H1 (cell line): ENCODE data around the gene JAKMIP1.

Experiments
- CEBPB ChIP-seq: IDR thresholded peaks from 2 replicates; pipeline ENCODE4 v1.6.1; 2012; ENCODE audit warnings: low read depth, low read length
- CHD7 ChIP-seq: fragments of 300-600 bp; sonication (generic); IDR thresholded peaks from 2 replicates; pipeline ENCODE4 v1.7.1; 2012; ENCODE audit warnings: low read length, moderate library complexity, mild to moderate bottlenecking, inconsistent platforms; ENCODE audit not compliant: insufficient replicate concordance
- CREB1 ChIP-seq: IDR thresholded peaks from 2 replicates; pipeline ENCODE4 v1.6.1; 2012; ENCODE audit warnings: inconsistent platforms
- E2F6 ChIP-seq: IDR thresholded peaks from 2 replicates; pipeline ENCODE4 v1.6.1; 2012; ENCODE audit warnings: inconsistent platforms
- EGR1 ChIP-seq: IDR thresholded peaks from 2 replicates; pipeline ENCODE4 v1.6.1; 2011; ENCODE audit warnings: low read depth, low read length, borderline replicate concordance
- MAFK ChIP-seq: IDR thresholded peaks from 2 replicates; pipeline ENCODE4 v1.6.1; 2012; ENCODE audit warnings: low read depth, mild to moderate bottlenecking, improper control_type of control experiment, low read length
- PHF8 ChIP-seq: fragments of 200-600 bp; sonication (generic); conservative IDR thresholded peaks from 2 replicates; pipeline ENCODE4 v1.7.1; 2012; ENCODE audit warnings: low read depth, mild to moderate bottlenecking, inconsistent platforms, low read length, moderate library complexity
- POLR2AphosphoS5 ChIP-seq: IDR thresholded peaks from 2 replicates; pipeline ENCODE4 v1.6.1; 2011; ENCODE audit warnings: low read depth, low read length
- USF2 ChIP-seq: IDR thresholded peaks from 2 replicates; pipeline ENCODE4 v1.6.1; 2011; ENCODE audit warnings: low read length, improper control_type of control experiment
- YY1 ChIP-seq: IDR thresholded peaks from 2 replicates; pipeline ENCODE4 v1.6.1; 2011; ENCODE audit warnings: low read depth, mild to moderate bottlenecking, low read length
- ZNF274 ChIP-seq: IDR thresholded peaks from 2 replicates; pipeline ENCODE4 v1.7.0; 2012; ENCODE audit warnings: low read length, borderline replicate concordance; ENCODE audit errors: extremely low read depth
- TF ChIP-seq, protein P1 (sequence below), 3 experiments: IDR thresholded peaks; 1 replicate in 2 of 3; 2 replicates in 1 of 3; pipeline versions ENCODE4 v1.5.1 to v1.6.1; 2011; ENCODE audit warnings: low read length in 3 of 3, mild to moderate bottlenecking in 3 of 3, inconsistent platforms in 2 of 3, low read depth in 1 of 3, moderate library complexity in 1 of 3; ENCODE audit not compliant: insufficient read depth in 1 of 3; ENCODE audit errors: control extremely low read depth in 1 of 3

GRCh38 chr4:6172093-6172926 is 28.0 kb downstream of the JAKMIP1 start:
- TF ChIP-seq USF2 (no peak), YY1 (no peak), E2F6 (no peak), PHF8 (no peak), MAFK (no peak), EGR1 (no peak), CHD7 (no peak), POLR2AphosphoS5 (no peak), CEBPB (no peak), ZNF274 (no peak), CREB1 (no peak)
- TF ChIP-seq, protein P1, sequence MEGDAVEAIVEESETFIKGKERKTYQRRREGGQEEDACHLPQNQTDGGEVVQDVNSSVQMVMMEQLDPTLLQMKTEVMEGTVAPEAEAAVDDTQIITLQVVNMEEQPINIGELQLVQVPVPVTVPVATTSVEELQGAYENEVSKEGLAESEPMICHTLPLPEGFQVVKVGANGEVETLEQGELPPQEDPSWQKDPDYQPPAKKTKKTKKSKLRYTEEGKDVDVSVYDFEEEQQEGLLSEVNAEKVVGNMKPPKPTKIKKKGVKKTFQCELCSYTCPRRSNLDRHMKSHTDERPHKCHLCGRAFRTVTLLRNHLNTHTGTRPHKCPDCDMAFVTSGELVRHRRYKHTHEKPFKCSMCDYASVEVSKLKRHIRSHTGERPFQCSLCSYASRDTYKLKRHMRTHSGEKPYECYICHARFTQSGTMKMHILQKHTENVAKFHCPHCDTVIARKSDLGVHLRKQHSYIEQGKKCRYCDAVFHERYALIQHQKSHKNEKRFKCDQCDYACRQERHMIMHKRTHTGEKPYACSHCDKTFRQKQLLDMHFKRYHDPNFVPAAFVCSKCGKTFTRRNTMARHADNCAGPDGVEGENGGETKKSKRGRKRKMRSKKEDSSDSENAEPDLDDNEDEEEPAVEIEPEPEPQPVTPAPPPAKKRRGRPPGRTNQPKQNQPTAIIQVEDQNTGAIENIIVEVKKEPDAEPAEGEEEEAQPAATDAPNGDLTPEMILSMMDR (IDR thresholded peaks at IDR 0.05; ENCODE audit: control extremely low read depth in 1 of 3, insufficient read depth in 1 of 3, low read depth in 1 of 3, low read length in 3 of 3) = no peak
